IMR-90 (cell line): Measurements from ENCODE around the gene GSTA2. TPM values are rescaled to one million over a fixed set of nuclear protein-coding genes. Genes with fewer than 3 reads are reported as not detected.

Experiments used
- ATAC-seq: fragments of 200-7000 bp; cut with Tn5 transposase; 2 replicates; pipeline ENCODE4 v1.9.1; 2020; ENCODE audit warnings: low read depth, mild to moderate bottlenecking, moderate library complexity
- BruUV-seq: library from RNA; stranded (reverse); fragments of 400-500 nt; replicated peaks from 2 replicates; lab custom pipeline; 2021; lab: Mats Ljungman, UMichigan
- CTCF ChIA-PET: fragments of 300-600 bp; formaldehyde crosslinking; extraction: SDS; loops from one replicate; lab custom pipeline; 2021; ENCODE audit warnings: antibody characterized with exemption; lab: Yijun Ruan, JAX
- POLR2A ChIA-PET: fragments of 300-600 bp; sonication (Branson Sonifier 250); formaldehyde crosslinking; loops from one replicate; lab custom pipeline; 2022; ENCODE audit warnings: antibody characterized with exemption; ENCODE audit not compliant: unreplicated experiment; lab: Charles Lee
- DNase-seq: peaks from one replicate; pipeline ENCODE4 v3.0.0; 2013
- H2AFZ ChIP-seq: replicated peaks from 2 replicates; pipeline ENCODE3; 2013; ENCODE audit warnings: low read length, mild to moderate bottlenecking; ENCODE audit not compliant: poor library complexity
- H2AK5ac ChIP-seq: 2 replicates; pipeline ENCODE4 v1.6.1; 2013; ENCODE audit warnings: low read depth, low read length, inconsistent platforms
- H2AK9ac ChIP-seq: replicated peaks from 2 replicates; pipeline ENCODE3; 2013; ENCODE audit warnings: mild to moderate bottlenecking, low read depth, low read length, moderate library complexity; ENCODE audit not compliant: poor library complexity
- H2BK120ac ChIP-seq: 2 replicates; pipeline ENCODE4 v1.6.1; 2013; ENCODE audit warnings: low read depth, low read length, inconsistent platforms
- H2BK15ac ChIP-seq: 3 replicates; pipeline ENCODE4 v1.6.1; 2013; ENCODE audit warnings: low read depth, low read length, inconsistent platforms
- H2BK20ac ChIP-seq: 2 replicates; pipeline ENCODE4 v1.6.1; 2013; ENCODE audit warnings: low read depth, mild to moderate bottlenecking, inconsistent platforms, low read length, moderate library complexity
- H2BK5ac ChIP-seq: 2 replicates; pipeline ENCODE4 v1.6.1; 2013; ENCODE audit warnings: mild to moderate bottlenecking, low read depth, low read length, inconsistent platforms; ENCODE audit not compliant: poor library complexity, severe bottlenecking
- H3K14ac ChIP-seq: replicated peaks from 2 replicates; pipeline ENCODE4 v1.6.1; 2013; ENCODE audit warnings: low read depth, low read length, inconsistent platforms
- H3K18ac ChIP-seq: 2 replicates; pipeline ENCODE4 v1.6.1; 2013; ENCODE audit warnings: low read depth, low read length, control low read depth
- H3K23ac ChIP-seq: 2 replicates; pipeline ENCODE4 v1.6.1; 2013; ENCODE audit warnings: low read depth, low read length, inconsistent platforms
- H3K27ac ChIP-seq: 2 replicates; pipeline ENCODE4 v1.5.1; 2013; ENCODE audit warnings: mild to moderate bottlenecking, control low read depth, low read length; ENCODE audit not compliant: insufficient read depth
- H3K27me3 ChIP-seq: 2 replicates; pipeline ENCODE4 v1.6.1; 2013; ENCODE audit warnings: low read length; ENCODE audit not compliant: control insufficient read depth, insufficient read depth
- H3K36me3 ChIP-seq: 2 replicates; pipeline ENCODE4 v1.6.1; 2013; ENCODE audit warnings: low read length, mixed read lengths; ENCODE audit not compliant: control insufficient read depth, insufficient read depth
- H3K4ac ChIP-seq: 2 replicates; pipeline ENCODE4 v1.6.1; 2013; ENCODE audit warnings: low read depth, low read length, inconsistent platforms
- H3K4me1 ChIP-seq: 2 replicates; pipeline ENCODE4 v1.6.1; 2013; ENCODE audit warnings: low read length, mixed read lengths; ENCODE audit not compliant: control insufficient read depth, insufficient read depth
- H3K4me2 ChIP-seq: 2 replicates; pipeline ENCODE4 v1.6.1; 2013; ENCODE audit warnings: low read depth, mild to moderate bottlenecking, control low read depth, low read length, moderate library complexity
- H3K4me3 ChIP-seq: 2 replicates; pipeline ENCODE4 v1.5.1; 2013; ENCODE audit warnings: low read depth, mild to moderate bottlenecking, control low read depth, low read length, moderate library complexity; ENCODE audit not compliant: insufficient read depth
- H3K56ac ChIP-seq: 2 replicates; pipeline ENCODE4 v1.6.1; 2013; ENCODE audit warnings: low read length, inconsistent platforms; ENCODE audit not compliant: insufficient read depth; ENCODE audit errors: extremely low read depth
- H3K79me1 ChIP-seq, 2 experiments: 2 replicates each; pipeline ENCODE4 v1.6.1; 2013; ENCODE audit warnings: low read length in 2 of 2, inconsistent platforms in 1 of 2, low read depth in 1 of 2
- H3K9ac ChIP-seq: 2 replicates; pipeline ENCODE4 v1.6.1; 2013; ENCODE audit warnings: low read depth, low read length, control low read depth
- H3K9me1 ChIP-seq: 2 replicates; pipeline ENCODE4 v1.6.1; 2013; ENCODE audit warnings: low read length, inconsistent platforms; ENCODE audit not compliant: insufficient read depth
- H3K9me3 ChIP-seq: 2 replicates; pipeline ENCODE4 v1.6.1; 2013; ENCODE audit warnings: low read length; ENCODE audit not compliant: control insufficient read depth, insufficient read depth
- H4K20me1 ChIP-seq: 2 replicates; pipeline ENCODE4 v1.6.1; 2013; ENCODE audit warnings: low read length, inconsistent platforms; ENCODE audit not compliant: insufficient read depth
- H4K5ac ChIP-seq: 2 replicates; pipeline ENCODE4 v1.6.1; 2013; ENCODE audit warnings: mild to moderate bottlenecking, low read depth, low read length, control low read depth
- H4K8ac ChIP-seq, 2 experiments: 2 replicates each; pipeline ENCODE4 v1.6.1; 2013; ENCODE audit warnings: low read depth in 2 of 2, low read length in 2 of 2, control low read depth in 1 of 2, inconsistent platforms in 1 of 2
- H4K91ac ChIP-seq: 2 replicates; pipeline ENCODE4 v1.6.1; 2013; ENCODE audit warnings: low read depth, low read length, inconsistent platforms; ENCODE audit not compliant: insufficient read depth
- BHLHE40 ChIP-seq: fragments of 150-350 bp; IDR thresholded peaks from 2 replicates; pipeline ENCODE4 v1.6.1; 2016; ENCODE audit warnings: mild to moderate bottlenecking, low read depth, low read length
- CEBPB ChIP-seq: IDR thresholded peaks from 2 replicates; pipeline ENCODE4 v1.6.1; 2012; ENCODE audit warnings: low read depth, low read length, improper control_type of control experiment
- CHD1 ChIP-seq: IDR thresholded peaks from 2 replicates; pipeline ENCODE4 v1.6.1; 2012; ENCODE audit warnings: low read depth, low read length, improper control_type of control experiment
- CTCF ChIP-seq: conservative IDR thresholded peaks from 2 replicates; pipeline ENCODE4 v1.5.1; 2012; ENCODE audit warnings: mild to moderate bottlenecking, low read depth, low read length, improper control_type of control experiment
- ELK1 ChIP-seq: fragments of 150-350 bp; IDR thresholded peaks from 2 replicates; pipeline ENCODE4 v1.6.1; 2016; ENCODE audit warnings: low read depth, mild to moderate bottlenecking, low read length, moderate library complexity, borderline replicate concordance
- FOS ChIP-seq: fragments of 150-350 bp; IDR thresholded peaks from 2 replicates; pipeline ENCODE4 v1.6.1; 2016; ENCODE audit warnings: low read depth, low read length
- MAFK ChIP-seq: IDR thresholded peaks from 2 replicates; pipeline ENCODE4 v1.6.1; 2012; ENCODE audit warnings: low read depth, low read length, improper control_type of control experiment
- MAZ ChIP-seq: IDR thresholded peaks from 2 replicates; pipeline ENCODE4 v1.6.1; 2012; ENCODE audit warnings: low read depth, mild to moderate bottlenecking, low read length, improper control_type of control experiment, moderate library complexity, borderline replicate concordance
- MXI1 ChIP-seq: IDR thresholded peaks from 2 replicates; pipeline ENCODE4 v1.6.1; 2012; ENCODE audit warnings: low read depth, mild to moderate bottlenecking, low read length, moderate library complexity, borderline replicate concordance
- NFE2L2 ChIP-seq: fragments of 150-350 bp; IDR thresholded peaks from 2 replicates; pipeline ENCODE4 v1.6.1; 2016; ENCODE audit warnings: low read depth, mild to moderate bottlenecking, low read length
- POLR2A ChIP-seq: IDR thresholded peaks from 2 replicates; pipeline ENCODE4 v1.6.1; 2012; ENCODE audit warnings: mild to moderate bottlenecking, low read depth, low read length
- RAD21 ChIP-seq: IDR thresholded peaks from 2 replicates; pipeline ENCODE4 v1.6.1; 2012; ENCODE audit warnings: low read length, improper control_type of control experiment
- RCOR1 ChIP-seq: IDR thresholded peaks from 2 replicates; pipeline ENCODE4 v1.6.1; 2012; ENCODE audit warnings: mild to moderate bottlenecking, low read length, improper control_type of control experiment; ENCODE audit not compliant: insufficient replicate concordance
- RFX5 ChIP-seq: IDR thresholded peaks from 2 replicates; pipeline ENCODE4 v1.8.0; 2012; ENCODE audit warnings: low read depth, mild to moderate bottlenecking, low read length, moderate library complexity
- SMC3 ChIP-seq: fragments of 150-350 bp; IDR thresholded peaks from 2 replicates; pipeline ENCODE4 v1.6.1; 2016; ENCODE audit warnings: low read depth, mild to moderate bottlenecking, antibody characterized with exemption, low read length, moderate library complexity
- USF2 ChIP-seq: fragments of 150-350 bp; IDR thresholded peaks from 2 replicates; pipeline ENCODE4 v1.6.1; 2017; ENCODE audit warnings: mild to moderate bottlenecking, antibody characterized with exemption, low read length, low read depth
- dilution Hi-C: fragments of 300-500 bp; cut with HindIII; formaldehyde crosslinking; loops from one replicate; pipeline ENCODE4 v1.14.3; 2018; ENCODE audit warnings: low sequenced_read_pairs; ENCODE audit not compliant: unreplicated experiment
- in situ Hi-C: fragments of 300-500 bp; cut with MboI; formaldehyde crosslinking; loops from 3 replicates; pipeline ENCODE4 v1.14.3; 2019; ENCODE audit warnings: low sequenced_read_pairs, inconsistent platforms, mixed read lengths
- intact Hi-C: fragments of 100-400 bp; cut with micrococcal nuclease; formaldehyde crosslinking; loops from 2 replicates; pipeline ENCODE4 v1.10.0; 2022
- polyA plus RNA-seq, 3 experiments: library from polyadenylated mRNA; depleted of rRNA; stranded (reverse); fragments of >200 nt; gene quantifications; 2 replicates each; pipeline ENCODE4 v1.2.3, GENCODE V29; 2012; ENCODE audit warnings: low replicate concordance in 1 of 3
- total RNA-seq: library from RNA; depleted of rRNA; stranded (reverse); fragments of >200 nt; gene quantifications from 2 replicates; pipeline ENCODE4 v1.2.3, GENCODE V29; 2012

The GSTA2 gene
- total and polyA plus RNA-seq, 2 of the 4 experiments (the other 2 are of a cell fraction) = not detected

GRCh38 chr6:52704060-52704459, 59.2 kb downstream of the GSTA2 start:
- dilution Hi-C loops = no loop called here
- Histone ChIP-seq H3K4me1 (no peaks in the 10 kb centered on the region), H2BK120ac (no peak overlapping the region), H3K4me3 (no peak overlapping the region), H3K27ac (no peak overlapping the region), H4K91ac (no peak overlapping the region), H2BK5ac (no peak overlapping the region), H3K9me1 (no peaks in the 10 kb centered on the region), H3K9me3 (no peaks in the 10 kb centered on the region), H4K5ac (no peak overlapping the region), H3K4me2 (no peak overlapping the region), H2AFZ (no peak overlapping the region), H3K56ac (no peak overlapping the region), H3K14ac (no peak overlapping the region), H3K4ac (no peak overlapping the region), H2AK5ac (no peak overlapping the region), H3K27me3 (peaks cover 8% of the 10 kb centered on the region), H4K8ac (no peak overlapping the region), H3K36me3 (no peaks in the 10 kb centered on the region), H3K18ac (no peak overlapping the region), H2AK9ac (no peak overlapping the region), H4K20me1 (no peaks in the 10 kb centered on the region), H2BK15ac (no peak overlapping the region), H2BK20ac (no peak overlapping the region), H3K79me1 (no peaks in the 10 kb centered on the region), H3K23ac (no peak overlapping the region), H3K9ac (no peak overlapping the region)
- intact Hi-C loops = no loop called here
- no TSS peak for BruUV-seq
- TF ChIP-seq FOS (no peak), NFE2L2 (no peak), CEBPB (no peak), CHD1 (no peak), POLR2A (no peak), SMC3 (no peak), RCOR1 (no peak), CTCF (no peak), BHLHE40 (no peak), ELK1 (no peak), MXI1 (no peak), RFX5 (no peak), MAFK (no peak), MAZ (no peak), RAD21 (no peak), USF2 (no peak)
- ChIA-PET POLR2A (no interaction called here), CTCF (interaction anchor here (0.5 kb wide), 1 partner anchor 296 kb away, joined by 3 read pairs; no protein-coding TSS in a partner anchor)
- DNase-seq (no peak), ATAC-seq (no peak)
- in situ Hi-C loops = no loop called here
